ENCODE measurements around the gene GAS1. TPM values are rescaled to one million over a fixed set of nuclear protein-coding genes. Genes with fewer than 3 reads are reported as not detected.

Gene GAS1
- total and polyA plus RNA-seq, 2 experiments from 2014 or later = 12.9 to 22.6 TPM

DNA sequence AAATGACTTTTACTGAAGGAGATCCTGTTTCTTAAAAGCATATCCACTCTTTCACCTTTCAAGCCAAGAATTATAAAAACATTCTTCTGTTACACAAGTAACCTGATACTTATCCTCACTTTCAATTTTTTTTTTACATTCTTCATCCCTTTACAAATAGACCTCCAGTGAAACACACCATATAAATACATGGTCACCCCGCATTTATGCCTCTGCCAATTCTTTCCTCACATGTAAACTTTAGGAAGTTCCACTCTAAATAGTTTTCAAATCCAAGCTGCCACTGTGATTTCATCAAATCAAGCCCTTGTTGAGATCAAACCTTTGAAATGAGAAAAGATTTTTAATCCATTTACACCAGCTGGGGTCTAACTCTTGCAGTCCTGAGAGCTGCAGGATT lies 40.0 kb downstream of the GAS1 start:
- H3K36me3 ChIP-seq = no peaks in the 10 kb centered on the region
- TF ChIP-seq, protein P1, sequence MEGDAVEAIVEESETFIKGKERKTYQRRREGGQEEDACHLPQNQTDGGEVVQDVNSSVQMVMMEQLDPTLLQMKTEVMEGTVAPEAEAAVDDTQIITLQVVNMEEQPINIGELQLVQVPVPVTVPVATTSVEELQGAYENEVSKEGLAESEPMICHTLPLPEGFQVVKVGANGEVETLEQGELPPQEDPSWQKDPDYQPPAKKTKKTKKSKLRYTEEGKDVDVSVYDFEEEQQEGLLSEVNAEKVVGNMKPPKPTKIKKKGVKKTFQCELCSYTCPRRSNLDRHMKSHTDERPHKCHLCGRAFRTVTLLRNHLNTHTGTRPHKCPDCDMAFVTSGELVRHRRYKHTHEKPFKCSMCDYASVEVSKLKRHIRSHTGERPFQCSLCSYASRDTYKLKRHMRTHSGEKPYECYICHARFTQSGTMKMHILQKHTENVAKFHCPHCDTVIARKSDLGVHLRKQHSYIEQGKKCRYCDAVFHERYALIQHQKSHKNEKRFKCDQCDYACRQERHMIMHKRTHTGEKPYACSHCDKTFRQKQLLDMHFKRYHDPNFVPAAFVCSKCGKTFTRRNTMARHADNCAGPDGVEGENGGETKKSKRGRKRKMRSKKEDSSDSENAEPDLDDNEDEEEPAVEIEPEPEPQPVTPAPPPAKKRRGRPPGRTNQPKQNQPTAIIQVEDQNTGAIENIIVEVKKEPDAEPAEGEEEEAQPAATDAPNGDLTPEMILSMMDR (IDR thresholded peaks at IDR 0.05; ENCODE audit: low read depth, low read length) = no peak

GRCh38 chr9:86903734-86904085 lies 43.6 kb downstream of the GAS1 start:
- TF ChIP-seq, protein P1 (IDR thresholded peaks at IDR 0.05; ENCODE audit: low read depth, low read length) = no peak
- peaks cover 29% of the 10 kb centered on the region for H3K27me3 ChIP-seq
- no peaks in the 10 kb centered on the region for H3K36me3 ChIP-seq
- peaks cover 7% of the 10 kb centered on the region for H3K4me1 ChIP-seq (ENCODE audit: low read depth)
- no peak overlapping the region for H3K4me3 ChIP-seq
- DNase-seq (ENCODE audit: low read depth in 1 of 2, low spot score in 1 of 2) = no peak
- H3K9me3 ChIP-seq (ENCODE audit: low read depth) = no peaks in the 10 kb centered on the region
- no peak overlapping the region for H3K27ac ChIP-seq

More for the DNA sequence above, 40.0 kb downstream of the GAS1 start:
- no peak for DNase-seq (ENCODE audit: low read depth in 1 of 2, low spot score in 1 of 2)
- H3K4me1 ChIP-seq (ENCODE audit: low read depth) = peaks cover under 1% of the 10 kb centered on the region
- H3K4me3 ChIP-seq = no peak overlapping the region
- H3K27me3 ChIP-seq = peaks cover 12% of the 10 kb centered on the region
- H3K9me3 ChIP-seq (ENCODE audit: low read depth) = peaks cover 2% of the 10 kb centered on the region
- no peak overlapping the region for H3K27ac ChIP-seq

DNA sequence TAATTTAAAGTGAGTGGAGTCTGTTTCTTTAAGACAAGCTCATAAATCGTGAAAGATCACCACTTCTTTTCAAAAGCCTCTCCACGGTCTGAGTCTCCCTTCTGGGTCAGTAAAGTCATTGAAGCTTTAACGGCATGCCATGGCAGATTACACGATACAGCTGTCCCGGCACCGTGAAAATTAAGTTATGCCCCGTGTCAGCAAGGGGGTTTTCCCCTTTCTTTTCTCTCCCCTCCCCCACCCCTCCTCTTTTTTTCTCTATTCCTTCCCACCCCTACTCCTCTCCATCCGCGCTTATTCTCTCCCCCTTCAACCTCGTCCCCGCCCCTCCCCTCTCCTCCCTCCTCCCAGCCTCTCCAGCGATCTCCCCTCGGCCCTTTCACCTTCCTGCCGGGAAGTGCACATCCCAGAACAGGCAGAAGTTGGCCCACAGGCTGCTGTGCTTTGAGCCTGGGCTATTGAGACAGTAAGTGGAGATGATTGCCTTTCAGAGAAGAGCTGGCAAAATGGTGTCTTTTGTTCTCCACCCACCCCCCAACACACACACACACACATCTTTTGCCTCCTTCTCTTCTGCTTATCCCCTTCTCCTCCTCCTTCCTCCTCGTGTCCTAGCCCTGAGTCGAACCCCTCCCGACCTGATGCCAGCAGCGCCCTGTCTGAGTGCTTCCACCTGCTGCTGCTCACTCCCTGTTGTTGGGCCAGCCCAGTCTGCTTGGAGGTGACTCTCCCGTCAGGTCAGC lies 44.1 kb downstream of the GAS1 start:
- H3K27me3 ChIP-seq = peaks cover 29% of the 10 kb centered on the region
- peak overlapping the region; percentile 12 for H3K4me3 ChIP-seq
- H3K27ac ChIP-seq = no peak overlapping the region
- TF ChIP-seq, protein P1 (IDR thresholded peaks at IDR 0.05; ENCODE audit: low read depth, low read length) = no peak
- DNase-seq (ENCODE audit: low read depth in 1 of 2, low spot score in 1 of 2) = peak in 1 of 2 donors; percentile 39
- peaks cover 7% of the 10 kb centered on the region for H3K4me1 ChIP-seq (ENCODE audit: low read depth)
- H3K9me3 ChIP-seq (ENCODE audit: low read depth) = no peaks in the 10 kb centered on the region
- H3K36me3 ChIP-seq = no peaks in the 10 kb centered on the region

- peak in 1 of 2 donors; percentile 35 for DNase-seq (ENCODE audit: low read depth in 1 of 2, low spot score in 1 of 2)
- no peaks in the 10 kb centered on the region for H3K36me3 ChIP-seq
- peaks cover 7% of the 10 kb centered on the region for H3K4me1 ChIP-seq (ENCODE audit: low read depth)
- H3K27ac ChIP-seq = no peak overlapping the region
- TF ChIP-seq, protein P1 (IDR thresholded peaks at IDR 0.05; ENCODE audit: low read depth, low read length) = no peak
- no peaks in the 10 kb centered on the region for H3K9me3 ChIP-seq (ENCODE audit: low read depth)
- H3K4me3 ChIP-seq = peak overlapping the region; percentile 12
- peaks cover 29% of the 10 kb centered on the region for H3K27me3 ChIP-seq
These were observed 44.7 kb downstream of the GAS1 start for GRCh38 chr9:86902586-86902985.

DNA sequence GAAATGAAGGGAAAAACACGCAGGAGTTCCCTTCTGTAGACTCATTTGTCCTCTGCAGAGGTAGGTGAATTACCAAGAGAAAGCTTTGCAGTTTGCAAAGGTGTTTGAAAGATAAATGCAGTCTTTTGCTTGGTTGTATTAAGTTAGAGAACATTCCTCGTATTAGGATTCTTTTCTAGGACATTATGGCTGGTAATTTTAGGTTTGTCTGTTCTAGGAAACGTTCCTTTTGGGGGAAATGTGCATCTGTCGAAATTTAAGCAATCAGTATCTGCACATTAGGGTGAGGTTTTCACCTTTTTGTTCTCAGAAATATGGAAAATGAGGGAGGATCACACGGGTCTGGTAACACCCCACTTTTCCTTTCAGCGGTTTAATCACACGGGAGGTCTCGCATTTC lies 45.1 kb downstream of the GAS1 start:
- Histone ChIP-seq H3K27me3 (peaks cover 29% of the 10 kb centered on the region), H3K4me3 (no peak overlapping the region), H3K36me3 (no peaks in the 10 kb centered on the region), H3K9me3 (ENCODE audit: low read depth) (no peaks in the 10 kb centered on the region), H3K27ac (no peak overlapping the region), H3K4me1 (ENCODE audit: low read depth) (peaks cover 7% of the 10 kb centered on the region)
- DNase-seq (ENCODE audit: low read depth in 1 of 2, low spot score in 1 of 2) = no peak
- TF ChIP-seq, protein P1 (IDR thresholded peaks at IDR 0.05; ENCODE audit: low read depth, low read length) = no peak
